ENCODE results near the gene SCAP. TPM values are rescaled to one million over a fixed set of nuclear protein-coding genes. Genes with fewer than 3 reads are reported as not detected.

Gene SCAP
- total and polyA plus RNA-seq, 2 of the 13 experiments (the other 11 are each of a cell fraction or from before 2014, with no cell fraction given): 40.4 to 53.3 TPM

- TF ChIP-seq GFI1 (CRISPR knock-in tag; IDR thresholded peaks at IDR 0.05; ENCODE audit: borderline replicate concordance) (peak; percentile 59; the same call in 1 of the 2 replicates), NFIC (IDR thresholded peaks at IDR 0.05; ENCODE audit: low read length) (peak; percentile 69; the same call in 1 of the 2 replicates), HNRNPLL (IDR thresholded peaks at IDR 0.05; ENCODE audit: low read depth, low read length, poor library complexity, severe bottlenecking) (no peak), GLI4 (CRISPR knock-in tag; IDR thresholded peaks at IDR 0.05; ENCODE audit: borderline replicate concordance) (no peak), SPEN (CRISPR knock-in tag; IDR thresholded peaks at IDR 0.05; ENCODE audit: low read depth) (peak; percentile 91), ZNF232 (CRISPR knock-in tag; IDR thresholded peaks at IDR 0.05; ENCODE audit: borderline replicate concordance) (peak; percentile 91; the same call in 1 of the 2 replicates), HDAC2 (CRISPR knock-in tag; IDR thresholded peaks at IDR 0.05) (peak; percentile 87), NPAS2 (CRISPR knock-in tag; IDR thresholded peaks at IDR 0.05; ENCODE audit: borderline replicate concordance) (no peak), REPIN1 (CRISPR knock-in tag; IDR thresholded peaks at IDR 0.05; ENCODE audit: borderline replicate concordance, low read depth) (peak; percentile 91; the same call in 1 of the 2 replicates), TEAD2 (CRISPR knock-in tag; IDR thresholded peaks at IDR 0.05) (no peak), ZNF318 (CRISPR knock-in tag; IDR thresholded peaks at IDR 0.05) (no peak), SRSF4 (IDR thresholded peaks at IDR 0.05; ENCODE audit: low read depth, low read length, poor library complexity, severe bottlenecking) (no peak), ONECUT2 (CRISPR knock-in tag; IDR thresholded peaks at IDR 0.05) (no peak), E2F5 (CRISPR knock-in tag; conservative IDR thresholded peaks at IDR 0.05) (no peak), SP2 (CRISPR knock-in tag; IDR thresholded peaks at IDR 0.05) (no peak), PRMT3 (CRISPR knock-in tag; IDR thresholded peaks at IDR 0.05; ENCODE audit: borderline replicate concordance, low read depth) (no peak; the same call in 1 of the 2 replicates), ZNF766 (CRISPR knock-in tag; IDR thresholded peaks at IDR 0.05; ENCODE audit: borderline replicate concordance) (0 out of 2 replicates have a peak, but pooled peaks have one; percentile 56), REXO4 (CRISPR knock-in tag; IDR thresholded peaks at IDR 0.05; ENCODE audit: borderline replicate concordance) (0 out of 2 replicates have a peak, but pooled peaks have one; percentile 52), ZNF670 (CRISPR knock-in tag; IDR thresholded peaks at IDR 0.05; ENCODE audit: borderline replicate concordance) (no peak)
Observed at GRCh38 chr3:47379411-47379899, 96.3 kb downstream of the SCAP start (continued).

Measured in HepG2 (cell line).